Central memory CD8-positive, alpha-beta T cell (primary cell): ENCODE data around the gene CD27.
A peak's percentile ranks its signal among the peaks of the same experiment; 100 is the strongest.
"Not testable (repeated sequence)": the region's sequence is repeated elsewhere in the genome, so short reads cannot be mapped to it uniquely, and the experiment has no call there.

Experiments used
- ATAC-seq: fragments of 150-1000 bp; cut with Tn5 transposase; replicated peaks from 2 replicates; pipeline ENCODE4 v1.10.0; 2022; ENCODE audit warnings: mild to moderate bottlenecking, moderate FRiP score, moderate number of reproducible peaks; ENCODE audit not compliant: poor library complexity, severe bottlenecking; ENCODE audit errors: extremely low read depth
- DNase-seq, 2 donors: peaks; one replicate each; pipeline ENCODE4 v3.0.0; 2021; ENCODE audit warnings: low spot score in 2 of 2
- H3K27ac Mint-ChIP-seq: one replicate; pipeline ENCODE4 v1.8.0; 2022; ENCODE audit warnings: low read depth, mild to moderate bottlenecking, moderate library complexity, mixed read lengths
- H3K27me3 Mint-ChIP-seq: one replicate; pipeline ENCODE4 v1.8.0; 2022; ENCODE audit warnings: mixed read lengths
- H3K36me3 Mint-ChIP-seq: one replicate; pipeline ENCODE4 v1.8.0; 2022; ENCODE audit warnings: mild to moderate bottlenecking, moderate library complexity, mixed read lengths; ENCODE audit not compliant: insufficient read depth
- H3K4me1 Mint-ChIP-seq: one replicate; pipeline ENCODE4 v1.8.0; 2022; ENCODE audit warnings: mixed read lengths
- H3K4me3 Mint-ChIP-seq: one replicate; pipeline ENCODE4 v1.8.0; 2022; ENCODE audit warnings: mild to moderate bottlenecking, moderate library complexity, mixed read lengths
- H3K9me3 Mint-ChIP-seq: one replicate; pipeline ENCODE4 v1.8.0; 2022; ENCODE audit warnings: mixed read lengths

CD27 gene

GRCh38 chr12:6469609-6470374 is 25.0 kb downstream of the CD27 start:
- no peaks in the 10 kb centered on the region for H3K9me3 Mint-ChIP-seq
- H3K36me3 Mint-ChIP-seq: peaks cover 32% of the 10 kb centered on the region
- no peaks in the 10 kb centered on the region for H3K27me3 Mint-ChIP-seq
- H3K27ac Mint-ChIP-seq: peak overlapping the region; percentile 81
- H3K4me3 Mint-ChIP-seq: peak overlapping the region; percentile 90
- DNase-seq: no peak
- peaks cover 56% of the 10 kb centered on the region for H3K4me1 Mint-ChIP-seq
- ATAC-seq: peak; percentile 2

GRCh38 chr12:6470375-6471163 is 25.8 kb downstream of the CD27 start, which contains the start of gene VAMP1:
TSS of gene VAMP1 (minus strand) at chr12:6470677. CDS start at chr12:6470531, 146 bp downstream.
- peak within 1 kb of the TSS; percentile 90 for H3K4me3 Mint-ChIP-seq
- H3K4me1 Mint-ChIP-seq: peaks cover 51% of the 10 kb centered on the region
- peaks cover 28% of the 10 kb centered on the region for H3K36me3 Mint-ChIP-seq
- H3K27ac Mint-ChIP-seq: peak within 1 kb of the TSS; percentile 81
- peak; percentile 93 to 96 for DNase-seq
- H3K9me3 Mint-ChIP-seq: no peaks in the 10 kb centered on the region
- peak; percentile 89 for ATAC-seq
- no peaks in the 10 kb centered on the region for H3K27me3 Mint-ChIP-seq

- Mint-ChIP-seq H3K27me3 (no peaks in the 10 kb centered on the region), H3K27ac (no peak overlapping the region), H3K9me3 (no peaks in the 10 kb centered on the region), H3K4me3 (peak overlapping the region; percentile 90), H3K4me1 (peaks cover 37% of the 10 kb centered on the region), H3K36me3 (peaks cover 20% of the 10 kb centered on the region)
- DNase-seq: no peak
- no peak for ATAC-seq
Measured at GRCh38 chr12:6471989-6472360, 27.2 kb downstream of the CD27 start.

GRCh38 chr12:6472491-6472890 is 27.7 kb downstream of the CD27 start:
- no peak overlapping the region for H3K4me3 Mint-ChIP-seq

GRCh38 chr12:6475233-6475975 is 30.6 kb downstream of the CD27 start:
- not testable (repeated sequence) for ATAC-seq, H3K4me1 Mint-ChIP-seq, H3K27ac Mint-ChIP-seq, H3K36me3 Mint-ChIP-seq, H3K4me3 Mint-ChIP-seq, H3K27me3 Mint-ChIP-seq, DNase-seq, H3K9me3 Mint-ChIP-seq

More at GRCh38 chr12:6472491-6472890, 27.7 kb downstream of the CD27 start:
- Mint-ChIP-seq H3K27me3 (no peaks in the 10 kb centered on the region), H3K9me3 (no peaks in the 10 kb centered on the region), H3K27ac (no peak overlapping the region), H3K4me1 (peaks cover 32% of the 10 kb centered on the region), H3K36me3 (peaks cover 17% of the 10 kb centered on the region)
- DNase-seq (no peak), ATAC-seq (no peak)

- no peak for ATAC-seq
- Mint-ChIP-seq H3K4me3 (no peak overlapping the region), H3K36me3 (no peaks in the 10 kb centered on the region), H3K4me1 (peaks cover 1% of the 10 kb centered on the region), H3K27me3 (no peaks in the 10 kb centered on the region), H3K27ac (no peak overlapping the region), H3K9me3 (no peaks in the 10 kb centered on the region)
- DNase-seq: no peak
Measured at GRCh38 chr12:6476489-6476888, 31.7 kb downstream of the CD27 start.

GRCh38 chr12:6477601-6478377 is 33.0 kb downstream of the CD27 start:
- DNase-seq, ATAC-seq, H3K27ac Mint-ChIP-seq, H3K36me3 Mint-ChIP-seq, H3K4me1 Mint-ChIP-seq, H3K9me3 Mint-ChIP-seq, H3K4me3 Mint-ChIP-seq, H3K27me3 Mint-ChIP-seq: not testable (repeated sequence)

GRCh38 chr12:6478416-6478815 is 33.7 kb downstream of the CD27 start:
- Mint-ChIP-seq H3K9me3 (no peaks in the 10 kb centered on the region), H3K4me3 (no peak overlapping the region), H3K27ac (no peak overlapping the region), H3K27me3 (no peaks in the 10 kb centered on the region), H3K36me3 (no peaks in the 10 kb centered on the region), H3K4me1 (no peaks in the 10 kb centered on the region)
- no peak for ATAC-seq
- no peak for DNase-seq

GRCh38 chr12:6488240-6488639 is 43.5 kb downstream of the CD27 start:
- H3K4me3 Mint-ChIP-seq: no peak overlapping the region
- no peaks in the 10 kb centered on the region for H3K27me3 Mint-ChIP-seq
- H3K4me1 Mint-ChIP-seq: peaks cover 13% of the 10 kb centered on the region
- DNase-seq (no peak), ATAC-seq (no peak)
- no peaks in the 10 kb centered on the region for H3K9me3 Mint-ChIP-seq
- peaks cover 12% of the 10 kb centered on the region for H3K36me3 Mint-ChIP-seq
- no peak overlapping the region for H3K27ac Mint-ChIP-seq

- peaks cover 22% of the 10 kb centered on the region for H3K4me1 Mint-ChIP-seq
- no peaks in the 10 kb centered on the region for H3K9me3 Mint-ChIP-seq
- DNase-seq: no peak
- ATAC-seq: no peak
- H3K4me3 Mint-ChIP-seq: no peak overlapping the region
- H3K36me3 Mint-ChIP-seq: peaks cover 16% of the 10 kb centered on the region
- H3K27me3 Mint-ChIP-seq: no peaks in the 10 kb centered on the region
- H3K27ac Mint-ChIP-seq: peak overlapping the region; percentile 46
Measured at GRCh38 chr12:6489449-6489848, 44.7 kb downstream of the CD27 start.

GRCh38 chr12:6490673-6491072 is 45.9 kb downstream of the CD27 start:
- H3K4me3 Mint-ChIP-seq, H3K27ac Mint-ChIP-seq: not testable (repeated sequence)

More at GRCh38 chr12:6490673-6491072, 45.9 kb downstream of the CD27 start:
- peaks cover 34% of the 10 kb centered on the region for H3K4me1 Mint-ChIP-seq
- DNase-seq, H3K27me3 Mint-ChIP-seq, H3K9me3 Mint-ChIP-seq, ATAC-seq: not testable (repeated sequence)
- peaks cover 21% of the 10 kb centered on the region for H3K36me3 Mint-ChIP-seq
